Measurements from ENCODE around the gene ZNF444.
A peak's percentile ranks its signal among the peaks of the same experiment; 100 is the strongest.

ZNF444 gene

GRCh38 chr19:56107626-56108351 lies 33.3 kb upstream of the ZNF444 start:
- DNase-seq = no peak

- DNase-seq = no peak
These were observed 32.5 kb upstream of the ZNF444 start for GRCh38 chr19:56108447-56109195.

GRCh38 chr19:56109226-56109625 lies 31.9 kb upstream of the ZNF444 start:
- DNase-seq = no peak

GRCh38 chr19:56110515-56111448 lies 30.3 kb upstream of the ZNF444 start:
- DNase-seq = no peak

- no peak for DNase-seq
These were observed 29.3 kb upstream of the ZNF444 start for GRCh38 chr19:56111601-56112312.

- DNase-seq = no peak
These were observed 28.8 kb upstream of the ZNF444 start for GRCh38 chr19:56112313-56112709.

- no peak for DNase-seq
These were observed 27.9 kb upstream of the ZNF444 start for GRCh38 chr19:56113074-56113632.

- no peak for DNase-seq
These were observed 26.9 kb upstream of the ZNF444 start for GRCh38 chr19:56114051-56114777.

- no peak for DNase-seq
These were observed 26.3 kb upstream of the ZNF444 start for GRCh38 chr19:56114778-56115110.

GRCh38 chr19:56115490-56115889 lies 25.6 kb upstream of the ZNF444 start:
- no peak for DNase-seq

- DNase-seq = no peak
These were observed 24.5 kb upstream of the ZNF444 start for GRCh38 chr19:56116606-56117005.

- no peak for DNase-seq
These were observed 23.7 kb upstream of the ZNF444 start for GRCh38 chr19:56117376-56117884.

- no peak for DNase-seq
These were observed 23.2 kb upstream of the ZNF444 start for GRCh38 chr19:56117889-56118288.

GRCh38 chr19:56118666-56119581 lies 22.2 kb upstream of the ZNF444 start:
- DNase-seq = no peak

- DNase-seq = no peak
These were observed 21.5 kb upstream of the ZNF444 start for GRCh38 chr19:56119582-56119978.

GRCh38 chr19:56120002-56120370 lies 21.1 kb upstream of the ZNF444 start:
- no peak for DNase-seq

- DNase-seq = peak; percentile 70
These were observed 20.5 kb upstream of the ZNF444 start for GRCh38 chr19:56120371-56121179.

- DNase-seq = peak; percentile 92
These were observed 19.6 kb upstream of the ZNF444 start, which contains the start of gene ZNF787 for GRCh38 chr19:56121180-56122167. ZNF787 (minus strand) TSS chr19:56121295; CDS start chr19:56103217, 18,078 bp downstream.
